H9 (cell line): ENCODE results near the gene TREM2. TPM values are rescaled to one million over a fixed set of nuclear protein-coding genes. Genes with fewer than 3 reads are reported as not detected.
"Not testable (repeated sequence)": the region's sequence is repeated elsewhere in the genome, so short reads cannot be mapped to it uniquely, and the experiment has no call there.

Experiments
- DNase-seq: peaks from one replicate; pipeline ENCODE4 v3.0.0-alpha.2; 2017
- H2AFZ ChIP-seq: one replicate; pipeline ENCODE4 v1.6.1; 2013; ENCODE audit warnings: mild to moderate bottlenecking, low read length, control low read depth, moderate library complexity
- H2AK5ac ChIP-seq: 2 replicates; pipeline ENCODE4 v1.6.1; 2013; ENCODE audit warnings: low read length, control low read depth, mixed read lengths; ENCODE audit not compliant: insufficient read length
- H2BK120ac ChIP-seq: one replicate; pipeline ENCODE4 v1.6.1; 2013; ENCODE audit warnings: low read depth, mild to moderate bottlenecking, low read length, control low read depth, inconsistent platforms; ENCODE audit not compliant: poor library complexity, severe bottlenecking
- H2BK12ac ChIP-seq: 2 replicates; pipeline ENCODE4 v1.6.1; 2013; ENCODE audit warnings: low read length, control low read depth, mixed read lengths, low read depth; ENCODE audit not compliant: insufficient read length
- H2BK15ac ChIP-seq: 2 replicates; pipeline ENCODE4 v1.6.1; 2013; ENCODE audit warnings: low read depth, low read length, control low read depth
- H2BK20ac ChIP-seq: one replicate; pipeline ENCODE4 v1.6.1; 2013; ENCODE audit warnings: low read depth, mild to moderate bottlenecking, low read length, control low read depth, inconsistent platforms; ENCODE audit not compliant: poor library complexity, severe bottlenecking
- H2BK5ac ChIP-seq: 2 replicates; pipeline ENCODE4 v1.6.1; 2013; ENCODE audit warnings: low read length, control low read depth, mixed read lengths; ENCODE audit not compliant: insufficient read length
- H3K14ac ChIP-seq: 2 replicates; pipeline ENCODE4 v1.6.1; 2013; ENCODE audit warnings: low read length, control low read depth; ENCODE audit not compliant: insufficient read depth
- H3K18ac ChIP-seq: 2 replicates; pipeline ENCODE4 v1.6.1; 2013; ENCODE audit warnings: low read depth, mild to moderate bottlenecking, mixed read lengths, low read length, control low read depth; ENCODE audit not compliant: insufficient read length
- H3K23ac ChIP-seq: 2 replicates; pipeline ENCODE4 v1.6.1; 2013; ENCODE audit warnings: low read length, control low read depth, mixed read lengths, low read depth; ENCODE audit not compliant: insufficient read length
- H3K23me2 ChIP-seq: 2 replicates; pipeline ENCODE4 v1.6.1; 2013; ENCODE audit warnings: low read depth, mild to moderate bottlenecking, mixed read lengths, low read length, control low read depth; ENCODE audit not compliant: insufficient read length, poor library complexity, severe bottlenecking
- H3K27ac ChIP-seq: 2 replicates; pipeline ENCODE4 v1.5.1; 2013; ENCODE audit warnings: low read length, control low read depth, mixed read lengths, low read depth; ENCODE audit not compliant: insufficient read length
- H3K27me3 ChIP-seq: 2 replicates; pipeline ENCODE4 v1.6.1; 2013; ENCODE audit warnings: low read length, control low read depth, inconsistent platforms; ENCODE audit not compliant: insufficient read depth
- H3K4ac ChIP-seq: 2 replicates; pipeline ENCODE4 v1.6.1; 2013; ENCODE audit warnings: low read depth, mild to moderate bottlenecking, control low read depth, inconsistent platforms, low read length, moderate library complexity
- H3K4me1 ChIP-seq: 2 replicates; pipeline ENCODE4 v1.6.1; 2013; ENCODE audit warnings: low read length, control low read depth, inconsistent platforms; ENCODE audit not compliant: insufficient read depth
- H3K4me2 ChIP-seq: 2 replicates; pipeline ENCODE4 v1.6.1; 2013; ENCODE audit warnings: low read length, control low read depth, mixed read lengths; ENCODE audit not compliant: insufficient read length, insufficient read depth
- H3K56ac ChIP-seq: 2 replicates; pipeline ENCODE4 v1.6.1; 2013; ENCODE audit warnings: low read depth, mild to moderate bottlenecking, mixed read lengths, low read length, control low read depth; ENCODE audit not compliant: insufficient read length
- H3K79me1 ChIP-seq: 2 replicates; pipeline ENCODE4 v1.6.1; 2013; ENCODE audit warnings: low read depth, mild to moderate bottlenecking, moderate library complexity, low read length, control low read depth, inconsistent platforms; ENCODE audit not compliant: insufficient read depth, poor library complexity, severe bottlenecking
- H3K79me2 ChIP-seq: 2 replicates; pipeline ENCODE4 v1.6.1; 2013; ENCODE audit warnings: low read length, control low read depth, inconsistent platforms; ENCODE audit not compliant: insufficient read depth
- H3K9ac ChIP-seq: 2 replicates; pipeline ENCODE4 v1.6.1; 2013; ENCODE audit warnings: low read length, control low read depth, mixed read lengths; ENCODE audit not compliant: insufficient read length; ENCODE audit errors: extremely low read depth
- H3K9me3 ChIP-seq: one replicate; pipeline ENCODE4 v1.6.1; 2013; ENCODE audit warnings: low read depth, low read length, inconsistent platforms; ENCODE audit not compliant: control insufficient read depth
- H3T11ph ChIP-seq: one replicate; pipeline ENCODE4 v1.6.1; 2013; ENCODE audit warnings: mild to moderate bottlenecking, low read length, control low read depth, inconsistent platforms
- H4K20me1 ChIP-seq: one replicate; pipeline ENCODE4 v1.6.1; 2013; ENCODE audit not compliant: control insufficient read depth, insufficient read length, insufficient read depth
- H4K5ac ChIP-seq: 2 replicates; pipeline ENCODE4 v1.6.1; 2013; ENCODE audit warnings: low read depth, mild to moderate bottlenecking, mixed read lengths, low read length, control low read depth; ENCODE audit not compliant: insufficient read length
- H4K8ac ChIP-seq: replicated peaks from 2 replicates; pipeline ENCODE4 v1.6.1; 2013; ENCODE audit warnings: low read length, control low read depth, mixed read lengths, low read depth; ENCODE audit not compliant: insufficient read length
- H4K91ac ChIP-seq: 2 replicates; pipeline ENCODE4 v1.6.1; 2013; ENCODE audit warnings: low read depth, mild to moderate bottlenecking, moderate library complexity, mixed read lengths, low read length, control low read depth; ENCODE audit not compliant: insufficient read length
- H3K27ac Mint-ChIP-seq, 3 experiments: 2 replicates in 2 of 3; 3 replicates in 1 of 3; pipeline ENCODE4 v1.8.0; 2020 to 2021; ENCODE audit warnings: mixed read lengths in 3 of 3, mild to moderate bottlenecking in 1 of 3, moderate library complexity in 1 of 3
- H3K27me3 Mint-ChIP-seq: 2 replicates; pipeline ENCODE4 v1.8.0; 2021; ENCODE audit warnings: low read depth, mild to moderate bottlenecking, moderate library complexity, mixed read lengths
- H3K36me3 Mint-ChIP-seq, 3 experiments: 2 replicates in 2 of 3; 3 replicates in 1 of 3; pipeline ENCODE4 v1.8.0; 2020 to 2021; ENCODE audit warnings: low read depth in 3 of 3, mixed read lengths in 3 of 3; ENCODE audit not compliant: insufficient read depth in 1 of 3
- H3K4me1 Mint-ChIP-seq, 2 experiments: 2 replicates each; pipeline ENCODE4 v1.8.0; 2020; ENCODE audit warnings: mixed read lengths in 2 of 2
- H3K4me3 Mint-ChIP-seq, 2 experiments: 2 replicates in 1 of 2; 3 replicates in 1 of 2; pipeline ENCODE4 v1.8.0; 2020 to 2021; ENCODE audit warnings: mild to moderate bottlenecking in 2 of 2, mixed read lengths in 2 of 2, moderate library complexity in 1 of 2
- H3K9me3 Mint-ChIP-seq, 2 experiments: 2 replicates in 1 of 2; 3 replicates in 1 of 2; pipeline ENCODE4 v1.8.0; 2020; ENCODE audit warnings: mild to moderate bottlenecking in 2 of 2, mixed read lengths in 2 of 2, moderate library complexity in 1 of 2
- CTCF ChIP-seq: fragments of 200-600 bp; sonication (generic); conservative IDR thresholded peaks from 3 replicates; pipeline ENCODE4 v1.8.0; 2021; ENCODE audit warnings: antibody characterized with exemption, mild to moderate bottlenecking
- WGBS: extraction: QIAGEN DNeasy Blood & Tissue Kit; methylation state at CpG from one replicate; pipeline ENCODE4 v1.1.7; 2013; ENCODE audit warnings: missing lambda C conversion rate, low lambda C conversion rate, mixed read lengths; ENCODE audit not compliant: insufficient read length; ENCODE audit errors: extremely low coverage; 5-methylcytosine and 5-hydroxymethylcytosine counted together
- total RNA-seq: library from RNA; stranded (reverse); gene quantifications from 2 replicates; pipeline ENCODE4 v1.2.1, GENCODE V29; 2021

Gene TREM2
- total RNA-seq, 1 experiment from 2014 or later: 0.31 TPM

GRCh38 chr6:41189967-41190366 is 27.1 kb upstream of the TREM2 start:
- no peak for DNase-seq
- no CpG with 5 or more reads among the region's 2 CpGs for whole genome bisulfite sequencing
- Histone ChIP-seq H3K9ac (no peak overlapping the region), H3K18ac (no peak overlapping the region), H3K23ac (no peak overlapping the region), H2AK5ac (no peak overlapping the region), H3K14ac (no peak overlapping the region), H3K9me3 (peaks cover 10% of the 10 kb centered on the region), H3K27ac (no peak overlapping the region), H2BK120ac (no peak overlapping the region), H3K4me2 (no peak overlapping the region), H3K4ac (no peak overlapping the region), H4K5ac (no peak overlapping the region), H4K91ac (no peak overlapping the region), H3K56ac (no peak overlapping the region), H3K23me2 (no peaks in the 10 kb centered on the region), H2BK20ac (no peak overlapping the region), H4K20me1 (no peaks in the 10 kb centered on the region), H4K8ac (no peak overlapping the region), H3T11ph (no peak overlapping the region), H3K79me2 (no peaks in the 10 kb centered on the region), H2BK5ac (no peak overlapping the region), H3K27me3 (no peaks in the 10 kb centered on the region), H3K79me1 (no peaks in the 10 kb centered on the region), H2BK12ac (no peak overlapping the region), H2AFZ (no peak overlapping the region), H2BK15ac (no peak overlapping the region), H3K4me1 (no peaks in the 10 kb centered on the region)
- no peaks in the 10 kb centered on the region for H3K4me1 Mint-ChIP-seq
- peaks cover 6 to 15% (median 11%) of the 10 kb centered on the region in 3 experiments for H3K36me3 Mint-ChIP-seq
- peaks cover 11% of the 10 kb centered on the region for H3K27me3 Mint-ChIP-seq
- H3K9me3 Mint-ChIP-seq: peaks cover 14 to 15% of the 10 kb centered on the region in 2 experiments
- TF ChIP-seq CTCF: no peak
- H3K4me3 Mint-ChIP-seq: no peak overlapping the region; a peak in 1 of 5 replicates
- H3K27ac Mint-ChIP-seq: no peak overlapping the region

- not testable (repeated sequence) for H3K79me1 ChIP-seq, H3K79me2 ChIP-seq, H3K27me3 ChIP-seq, H3K4me1 Mint-ChIP-seq, H4K5ac ChIP-seq, H3K27ac Mint-ChIP-seq, H3K14ac ChIP-seq, H3K4me2 ChIP-seq, H4K91ac ChIP-seq, H2BK12ac ChIP-seq, H3K4ac ChIP-seq, H2BK20ac ChIP-seq, H3K18ac ChIP-seq, H2AK5ac ChIP-seq, H3K23me2 ChIP-seq, H3K23ac ChIP-seq, H3K4me3 Mint-ChIP-seq, H3T11ph ChIP-seq, H4K20me1 ChIP-seq, H3K9ac ChIP-seq, H3K27me3 Mint-ChIP-seq, H2AFZ ChIP-seq, H4K8ac ChIP-seq, H2BK5ac ChIP-seq, DNase-seq, H3K27ac ChIP-seq, H2BK120ac ChIP-seq, H3K4me1 ChIP-seq, H3K56ac ChIP-seq, H2BK15ac ChIP-seq
- peaks cover 10% of the 10 kb centered on the region for H3K9me3 ChIP-seq
- H3K36me3 Mint-ChIP-seq: peaks cover 6 to 15% (median 11%) of the 10 kb centered on the region in 3 experiments
- H3K9me3 Mint-ChIP-seq: peaks cover 14 to 15% of the 10 kb centered on the region in 2 experiments
These were observed 26.1 kb upstream of the TREM2 start for GRCh38 chr6:41189046-41189445.
